GM12891 (cell line): ENCODE data around the gene MYORG.

ENCODE experiments used
- POLR2A ChIP-seq: IDR thresholded peaks from 2 replicates; pipeline ENCODE4 v1.6.1; 2011; ENCODE audit warnings: low read depth, low read length, control low read depth
- POLR2AphosphoS5 ChIP-seq: IDR thresholded peaks from 2 replicates; pipeline ENCODE4 v1.6.1; 2011; ENCODE audit warnings: low read depth, low read length, control low read depth

GRCh38 chr9:34362614-34363214 lies 14.0 kb downstream of the MYORG start:
- TF ChIP-seq POLR2A (no peak), POLR2AphosphoS5 (no peak)
